Left renal pelvis (tissue), 4 donors: Measurements from ENCODE around the gene NTN4. TPM values are rescaled to one million over a fixed set of nuclear protein-coding genes. Genes with fewer than 3 reads are reported as not detected.

Experiments used
- polyA plus RNA-seq, 4 donors: library from polyadenylated mRNA; unstranded; fragments of 120-200 nt; gene quantifications; one replicate each; pipeline ENCODE4 v1.2.1, GENCODE V29; 2013; ENCODE audit not compliant: insufficient read length in 4 of 4

NTN4 gene
- polyA plus RNA-seq, 4 donors, result 3.3 to 110 (median 104) TPM

Other genes starting within 250 kb of the NTN4 start
- 1 to 10 TPM in 3 of 4 donors, under 1 TPM in 1; 0.10 to 3.4 (median 2.7) TPM for gene USP44, start 239.3 kb downstream of the NTN4 start, polyA plus RNA-seq
- 100 to 1,000 TPM in 2 of 4 donors, 10 to 100 TPM in 2; 70.1 to 104 (median 97.0) TPM for gene SNRPF, start 68.2 kb upstream of the NTN4 start, polyA plus RNA-seq
- gene CCDC38, start 151.8 kb upstream of the NTN4 start, polyA plus RNA-seq, result under 1 TPM in 3 of 4 donors, not detected in 1; 0.54 to 0.63 (median 0.60) TPM
- gene AMDHD1, start 152.6 kb upstream of the NTN4 start, polyA plus RNA-seq, result 1 to 10 TPM in 3 of 4 donors, under 1 TPM in 1; 0.33 to 1.5 (median 1.2) TPM
- 1 to 10 TPM in 1 of 4 donors, under 1 TPM in 3; 0.26 to 2.3 (median 0.53) TPM for gene HAL, start 205.6 kb upstream of the NTN4 start, polyA plus RNA-seq
- gene LTA4H, start 244.8 kb upstream of the NTN4 start, polyA plus RNA-seq, result 100 to 1,000 TPM in 3 of 4 donors, 10 to 100 TPM in 1; 97.6 to 144 (median 133) TPM